ENCODE measurements around the gene ACTG1.

The ACTG1 gene

GRCh38 chr17:81550285-81550684 lies 37.7 kb upstream of the ACTG1 start:
- no peak for TF ChIP-seq CTCF (IDR thresholded peaks at IDR 0.05; ENCODE audit: borderline replicate concordance, insufficient read depth, low read depth, low read length)
- no peak overlapping the region for H3K4me3 ChIP-seq (ENCODE audit: low read depth, low read length)

GRCh38 chr17:81549826-81550225 lies 37.2 kb upstream of the ACTG1 start:
- H3K4me3 ChIP-seq (ENCODE audit: low read depth, low read length): no peak overlapping the region
- TF ChIP-seq CTCF (IDR thresholded peaks at IDR 0.05; ENCODE audit: borderline replicate concordance, insufficient read depth, low read depth, low read length): no peak

- TF ChIP-seq CTCF (IDR thresholded peaks at IDR 0.05; ENCODE audit: borderline replicate concordance, insufficient read depth, low read depth, low read length): no peak
Measured at GRCh38 chr17:81549031-81549557, 36.5 kb upstream of the ACTG1 start.

GRCh38 chr17:81547614-81547982 lies 35.0 kb upstream of the ACTG1 start:
- no peak for TF ChIP-seq CTCF (IDR thresholded peaks at IDR 0.05; ENCODE audit: borderline replicate concordance, insufficient read depth, low read depth, low read length)
- no peak overlapping the region for H3K4me3 ChIP-seq (ENCODE audit: low read depth, low read length)

More at GRCh38 chr17:81549031-81549557, 36.5 kb upstream of the ACTG1 start:
- H3K4me3 ChIP-seq (ENCODE audit: low read depth, low read length): no peak overlapping the region

GRCh38 chr17:81546906-81547613 lies 34.5 kb upstream of the ACTG1 start:
- no peak overlapping the region for H3K4me3 ChIP-seq (ENCODE audit: low read depth, low read length)
- no peak for TF ChIP-seq CTCF (IDR thresholded peaks at IDR 0.05; ENCODE audit: borderline replicate concordance, insufficient read depth, low read depth, low read length)

- TF ChIP-seq CTCF (IDR thresholded peaks at IDR 0.05; ENCODE audit: borderline replicate concordance, insufficient read depth, low read depth, low read length): no peak
- H3K4me3 ChIP-seq (ENCODE audit: low read depth, low read length): no peak overlapping the region
Measured at GRCh38 chr17:81545160-81545949, 32.8 kb upstream of the ACTG1 start.

Measured in GM12875 (cell line).